HG03571 (cell line): Measurements from ENCODE around the gene EDEM3.

Source experiments
- ATAC-seq: cut with Tn5 transposase; IDR thresholded peaks from one replicate; pipeline ENCODE4 v1.9.1; 2021; ENCODE audit not compliant: unreplicated experiment

Gene EDEM3

GRCh38 chr1:184743062-184743756, 11.4 kb downstream of the EDEM3 start:
- ATAC-seq, result no peak

DNA sequence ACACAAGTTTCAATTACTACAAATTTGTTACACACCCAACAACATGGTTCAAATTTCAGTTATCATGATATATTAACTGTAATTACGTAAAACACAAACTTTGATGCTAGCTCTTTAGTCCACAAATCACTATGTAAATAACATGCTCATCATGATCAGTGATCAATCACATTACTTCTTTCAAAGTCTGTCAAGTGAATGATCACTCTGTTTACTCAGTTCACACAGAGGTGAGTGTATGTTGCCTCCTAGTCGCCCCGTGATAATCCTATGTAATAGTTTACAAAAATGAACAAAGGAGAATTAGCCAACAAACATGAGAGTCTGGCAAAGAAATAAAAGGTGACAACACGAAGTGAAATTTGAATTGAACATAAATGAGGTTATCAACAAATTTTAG, 14.3 kb downstream of the EDEM3 start:
- ATAC-seq, result no peak

DNA sequence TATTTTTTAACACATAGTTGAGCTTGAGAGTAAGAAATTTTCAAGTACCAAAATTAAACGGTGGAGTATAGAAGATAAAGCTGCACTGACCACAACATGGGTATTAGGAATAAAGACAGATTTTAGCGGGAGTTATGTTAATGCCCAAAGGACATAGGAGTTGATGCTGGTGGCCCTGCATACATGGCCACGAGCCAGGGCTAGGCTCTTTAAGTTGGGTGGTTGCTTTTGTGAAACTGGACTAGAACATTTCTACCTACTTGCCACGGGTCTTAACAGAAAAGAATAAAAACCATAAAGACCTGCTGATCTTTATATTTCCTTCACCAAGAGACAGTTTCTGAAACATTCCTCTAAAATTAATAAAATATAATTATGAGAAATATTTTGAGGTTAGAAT, 14.9 kb downstream of the EDEM3 start:
- ATAC-seq, result no peak

GRCh38 chr1:184739070-184739469, 15.6 kb downstream of the EDEM3 start:
- ATAC-seq, result no peak

DNA sequence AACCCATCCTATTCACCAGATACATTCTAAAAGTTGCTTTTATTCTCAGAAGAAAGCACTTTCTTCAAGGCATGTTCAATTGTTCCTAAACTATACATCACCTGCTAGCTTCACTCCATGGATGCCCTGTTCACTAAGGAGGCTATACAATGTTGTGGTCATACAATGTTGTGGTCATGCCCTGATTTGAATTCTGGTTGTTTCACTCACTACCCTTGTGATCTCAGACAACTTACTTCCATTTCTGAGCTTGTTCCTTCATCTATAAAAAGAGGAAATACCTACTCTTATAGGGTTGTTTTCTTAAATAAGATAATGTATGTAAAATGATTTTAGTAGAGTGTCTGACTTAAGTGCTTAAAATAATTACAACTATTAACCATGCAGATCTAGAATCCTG, 19.7 kb downstream of the EDEM3 start:
- peak; percentile 52 for ATAC-seq

DNA sequence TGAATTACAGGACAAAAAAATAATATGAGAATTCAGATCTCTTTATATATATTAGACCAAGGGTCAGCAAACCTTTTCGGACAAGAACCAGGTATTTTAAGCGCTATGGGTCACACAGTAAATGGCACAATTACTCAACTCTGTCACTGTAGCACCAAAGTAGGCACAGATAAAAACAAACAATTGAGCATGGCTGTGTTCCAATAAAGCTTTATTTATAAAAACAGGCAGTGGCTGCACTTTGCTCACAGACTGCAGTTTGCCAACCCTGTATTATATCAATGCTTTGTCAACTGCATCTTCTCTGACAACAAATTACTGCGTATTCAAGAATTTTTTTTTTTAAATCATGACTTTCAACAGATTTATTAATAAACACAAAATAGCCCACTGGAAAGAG, 29.8 kb downstream of the EDEM3 start:
- no peak for ATAC-seq

- ATAC-seq, result no peak
Observed at GRCh38 chr1:184716158-184716557, 38.5 kb downstream of the EDEM3 start.

DNA sequence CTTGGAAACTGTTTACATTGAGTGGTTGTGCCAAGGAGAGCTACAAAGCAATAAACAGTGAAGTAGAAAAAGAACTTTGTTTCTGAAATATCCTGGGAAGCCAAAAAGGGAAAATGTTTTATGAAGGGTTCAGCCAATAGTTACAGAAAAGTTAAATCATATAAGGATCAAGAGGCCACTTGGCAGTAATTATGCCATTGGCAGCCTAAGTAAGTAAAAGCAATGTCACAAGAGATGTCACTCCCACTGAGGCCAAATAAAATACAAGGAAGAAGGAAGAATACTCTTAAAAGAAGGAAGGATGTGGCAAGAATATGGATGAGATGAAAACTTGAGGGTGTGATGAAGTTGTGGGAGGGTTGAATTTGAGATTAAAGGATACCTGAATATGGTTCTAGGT, 45.2 kb downstream of the EDEM3 start:
- ATAC-seq, result no peak

DNA sequence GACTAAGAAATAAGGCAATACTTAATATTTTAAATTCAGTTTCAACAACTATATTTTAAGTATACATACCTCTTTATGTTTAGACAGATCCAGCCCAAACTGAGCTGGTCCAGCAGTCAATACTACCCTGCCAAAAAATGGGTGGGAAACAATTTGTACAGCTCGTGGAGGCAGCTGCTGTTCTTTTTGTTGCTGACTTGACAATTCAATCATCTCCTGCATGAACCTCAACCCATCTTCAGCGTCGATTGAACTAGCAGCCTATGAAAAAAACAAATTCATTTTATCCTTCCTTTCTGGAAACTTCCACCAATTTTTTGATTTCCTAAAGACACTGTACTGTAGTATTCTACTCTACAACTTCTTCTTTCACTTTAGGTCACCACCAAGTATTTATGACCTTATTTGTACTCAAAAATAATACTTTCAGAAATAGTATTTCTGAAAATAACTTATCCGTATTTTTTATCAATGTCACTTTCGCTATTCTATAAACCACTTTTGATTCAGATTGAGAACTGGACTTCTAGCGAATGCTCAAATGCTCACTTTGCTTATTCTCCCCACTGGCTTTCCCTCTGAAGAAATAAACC, 46.5 kb downstream of the EDEM3 start:
- peak; percentile 50 for ATAC-seq

- ATAC-seq, result no peak
Observed at GRCh38 chr1:184705271-184705670, 49.4 kb downstream of the EDEM3 start.

DNA sequence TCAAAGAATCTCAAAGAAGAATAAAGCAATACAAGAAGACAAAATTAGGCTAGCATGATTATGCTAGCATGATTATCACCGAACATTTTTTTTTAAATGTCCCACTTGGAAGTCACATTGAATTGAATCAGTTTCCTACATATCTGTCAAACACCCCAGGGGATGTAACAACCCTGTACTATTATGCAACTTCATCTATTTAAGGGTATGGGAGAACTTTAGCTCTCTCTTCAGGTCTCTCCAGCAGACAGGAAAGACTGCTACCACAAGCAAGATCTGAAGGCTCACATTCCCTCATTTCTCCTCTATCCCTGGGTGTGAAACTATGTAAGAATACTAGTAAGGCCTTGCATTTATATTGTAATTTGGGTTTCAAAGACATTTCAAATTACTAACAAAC, 52.8 kb downstream of the EDEM3 start:
- ATAC-seq, result no peak

GRCh38 chr1:184698969-184699368, 55.7 kb downstream of the EDEM3 start:
- ATAC-seq, result no peak

- ATAC-seq, result no peak
Observed at GRCh38 chr1:184698016-184698415, 56.6 kb downstream of the EDEM3 start.

DNA sequence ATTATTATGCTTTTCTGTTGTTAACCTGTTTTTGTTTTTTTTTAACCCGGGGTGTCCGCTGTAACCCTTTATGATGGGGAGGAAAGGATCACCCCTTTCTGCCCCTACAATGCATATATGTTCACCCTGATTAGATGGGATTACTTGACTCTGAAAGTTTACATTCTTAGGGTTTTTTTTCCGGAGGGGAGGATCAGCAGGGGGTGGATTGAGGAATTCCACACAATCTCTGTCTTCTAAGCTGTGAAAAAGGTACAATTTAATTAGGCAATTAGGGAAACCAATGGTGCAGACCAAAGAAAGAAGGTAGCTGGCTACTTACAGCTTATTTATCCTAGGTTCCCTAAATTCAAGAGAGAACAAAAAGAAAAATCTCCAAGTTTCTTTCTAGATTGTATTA, 58.3 kb downstream of the EDEM3 start:
- no peak for ATAC-seq

DNA sequence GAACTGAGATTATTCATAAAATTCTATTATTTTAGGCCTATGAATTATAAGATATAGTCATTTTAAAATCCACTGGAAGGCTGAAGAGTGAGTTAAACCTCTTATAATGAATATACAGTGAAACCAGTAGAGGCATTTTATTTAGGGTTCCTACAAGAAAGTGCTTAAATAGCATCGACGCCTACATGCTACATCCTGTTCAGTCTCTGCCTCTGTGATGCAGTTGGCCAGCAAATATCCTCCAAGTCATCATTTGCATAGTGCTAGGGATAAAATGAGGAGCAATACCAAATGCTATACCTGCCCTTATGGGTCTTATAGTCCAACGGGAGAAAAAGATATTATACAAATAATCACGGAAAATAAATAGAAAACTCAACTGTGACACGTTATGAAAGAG, 59.6 kb downstream of the EDEM3 start:
- ATAC-seq, result no peak

DNA sequence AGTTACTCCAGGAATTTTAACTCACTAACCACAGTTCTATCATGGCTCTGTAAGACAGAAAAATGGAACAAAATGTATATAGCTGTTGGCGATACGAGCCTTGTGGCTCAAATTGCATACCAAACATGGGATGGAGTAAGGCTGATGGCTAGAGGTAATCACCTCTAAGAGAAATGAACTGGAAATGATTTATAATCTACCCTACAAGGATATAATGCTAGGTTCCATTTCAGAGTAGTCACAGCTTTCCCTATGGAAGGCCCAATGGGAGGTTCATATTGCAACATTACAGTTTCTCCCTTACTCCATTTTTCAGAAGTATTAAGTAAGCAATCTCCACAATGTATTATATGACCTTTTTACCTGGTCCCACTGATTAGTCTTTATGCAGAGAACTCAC, 61.6 kb downstream of the EDEM3 start:
- ATAC-seq, result no peak

- ATAC-seq, result no peak
Observed at GRCh38 chr1:184691719-184692324, 62.8 kb downstream of the EDEM3 start.

GRCh38 chr1:184686540-184686939, 68.1 kb downstream of the EDEM3 start:
- ATAC-seq, result no peak

GRCh38 chr1:184685116-184685515, 69.5 kb downstream of the EDEM3 start:
- peak; percentile 78 for ATAC-seq

GRCh38 chr1:184684285-184685074, 70.2 kb downstream of the EDEM3 start:
- ATAC-seq, result no peak

- no peak for ATAC-seq
Observed at GRCh38 chr1:184682956-184683355, 71.7 kb downstream of the EDEM3 start.
